HS-27A (cell line): ENCODE results near the gene CENPF.
"Not testable (repeated sequence)": the region's sequence is repeated elsewhere in the genome, so short reads cannot be mapped to it uniquely, and the experiment has no call there.

ENCODE experiments used
- DNase-seq: peaks from one replicate; pipeline ENCODE4 v3.0.0-alpha.2; 2012; ENCODE audit warnings: low read depth, missing footprints

The CENPF gene

DNA sequence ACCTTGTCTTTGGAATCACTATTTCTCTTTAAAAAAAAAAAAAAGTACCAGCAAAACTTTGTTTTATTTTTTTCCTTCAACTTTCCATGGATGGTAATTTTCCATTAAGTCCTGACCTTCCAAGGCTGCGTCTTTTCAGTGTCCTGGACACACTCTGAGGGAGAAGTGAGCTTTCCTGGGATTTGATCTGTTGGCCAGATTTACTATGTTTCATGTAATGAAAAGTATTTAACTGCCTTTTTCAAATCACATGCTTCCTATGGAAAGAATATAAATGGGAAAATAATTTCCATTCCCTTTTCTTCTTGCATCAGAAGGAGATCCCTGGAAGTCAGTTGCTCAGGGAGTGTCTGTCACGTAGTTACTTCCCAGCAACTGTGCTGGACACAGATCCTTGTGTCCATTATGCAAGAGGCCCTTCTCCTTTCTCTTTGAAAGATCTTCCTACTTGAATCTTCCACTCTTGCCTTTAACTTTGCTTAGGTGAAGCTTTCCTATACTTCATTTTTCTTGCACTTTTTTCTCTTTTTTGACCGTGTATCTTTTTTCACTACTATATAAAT lies 59.3 kb downstream of the CENPF start:
- DNase-seq: no peak

DNA sequence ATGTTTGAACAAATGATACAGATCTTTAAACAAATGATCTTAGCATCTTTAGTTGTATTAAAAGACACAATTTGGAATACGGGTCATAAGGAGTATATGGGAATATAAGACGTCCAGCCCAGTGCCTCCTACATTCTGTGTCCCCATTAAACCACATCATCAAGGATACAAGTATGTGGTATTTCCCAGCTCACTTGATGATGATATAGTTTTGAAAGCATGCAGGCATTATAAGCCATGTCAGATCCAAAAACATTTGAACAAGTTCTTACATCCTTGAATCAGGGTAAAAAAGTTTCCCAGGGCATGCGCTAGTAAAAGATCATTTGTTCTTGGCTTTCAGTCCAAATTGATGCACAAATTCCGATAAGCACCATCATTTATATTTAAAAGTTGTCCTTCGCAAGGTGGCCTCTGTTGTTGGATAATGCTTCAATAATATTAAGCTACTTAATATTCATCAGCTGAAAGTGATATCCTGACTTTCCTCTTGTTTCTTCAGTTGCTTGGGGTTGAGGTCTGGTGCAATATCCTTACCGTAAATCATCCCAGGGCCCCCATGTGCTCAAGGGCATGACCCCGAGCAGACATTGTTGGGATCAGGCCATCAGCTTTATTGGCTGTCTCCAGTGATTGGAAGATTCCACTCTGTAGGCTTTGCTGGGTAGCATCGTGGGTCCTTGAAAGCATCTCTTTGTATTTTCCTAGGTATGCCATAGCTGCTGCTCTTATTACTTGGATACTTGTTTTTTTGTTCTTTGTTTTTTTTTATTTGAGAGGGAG lies 61.8 kb downstream of the CENPF start:
- DNase-seq: no peak

DNA sequence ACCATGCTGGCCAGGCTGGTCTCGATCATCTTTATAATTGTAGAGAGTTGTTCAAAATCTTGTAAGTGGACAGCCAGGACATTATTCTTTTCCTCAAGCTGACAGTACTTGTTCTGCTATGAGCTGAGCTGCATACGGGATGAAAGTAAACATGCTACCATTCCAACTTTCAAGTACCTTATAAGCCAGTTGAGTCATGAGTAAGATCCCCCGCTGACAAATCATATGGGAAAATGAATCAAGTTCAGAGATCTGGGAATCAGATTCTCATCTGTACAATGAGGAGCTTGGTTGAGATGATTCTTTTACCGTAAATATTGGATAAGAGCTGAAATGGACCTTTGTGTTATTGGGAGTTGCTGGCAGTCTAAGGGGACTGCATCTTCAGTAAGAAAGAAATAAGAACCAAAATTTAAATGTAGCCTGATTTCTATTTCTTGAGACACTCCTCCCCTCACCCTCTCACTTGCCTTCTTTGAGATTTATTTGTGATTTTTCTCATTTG lies 62.7 kb downstream of the CENPF start:
- DNase-seq: no peak

DNA sequence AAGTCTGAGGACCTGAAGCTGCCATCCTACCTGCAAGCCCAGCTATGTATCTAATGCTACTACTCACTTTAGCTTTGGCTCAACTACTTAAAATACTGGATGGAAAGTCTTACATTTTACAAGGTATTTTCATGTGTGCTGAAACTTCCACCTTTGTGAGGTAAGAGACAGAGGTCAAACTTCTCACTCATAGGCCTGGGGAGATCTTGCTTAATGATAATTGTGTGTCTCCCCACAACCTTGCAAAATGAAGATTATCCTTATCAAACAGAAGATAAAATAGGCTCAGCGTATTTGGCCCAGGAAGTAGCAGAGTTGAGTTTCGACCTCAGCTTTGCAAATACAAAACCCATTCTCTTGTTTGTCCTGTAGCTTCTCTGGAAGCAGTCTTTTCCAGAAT lies 63.7 kb downstream of the CENPF start:
- no peak for DNase-seq

DNA sequence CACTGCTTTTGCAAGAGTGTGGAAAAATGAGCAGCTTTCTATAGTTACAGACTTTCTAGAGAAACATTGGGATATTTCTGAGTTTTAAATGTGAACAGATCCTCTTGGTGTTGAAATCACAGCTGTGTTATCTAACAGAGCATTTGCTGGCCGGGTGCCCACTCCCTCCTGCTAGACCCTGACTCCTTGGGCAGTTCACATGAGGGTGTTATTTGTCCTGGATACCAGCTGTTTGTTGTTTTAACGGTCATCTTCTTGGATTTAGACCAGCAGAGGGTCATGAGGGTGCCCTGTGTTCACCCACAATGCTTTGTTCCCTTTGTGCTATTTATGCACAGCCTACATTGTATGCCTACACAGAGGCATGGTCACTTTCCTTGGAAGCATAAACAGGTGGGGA lies 67.1 kb downstream of the CENPF start:
- DNase-seq: no peak

DNA sequence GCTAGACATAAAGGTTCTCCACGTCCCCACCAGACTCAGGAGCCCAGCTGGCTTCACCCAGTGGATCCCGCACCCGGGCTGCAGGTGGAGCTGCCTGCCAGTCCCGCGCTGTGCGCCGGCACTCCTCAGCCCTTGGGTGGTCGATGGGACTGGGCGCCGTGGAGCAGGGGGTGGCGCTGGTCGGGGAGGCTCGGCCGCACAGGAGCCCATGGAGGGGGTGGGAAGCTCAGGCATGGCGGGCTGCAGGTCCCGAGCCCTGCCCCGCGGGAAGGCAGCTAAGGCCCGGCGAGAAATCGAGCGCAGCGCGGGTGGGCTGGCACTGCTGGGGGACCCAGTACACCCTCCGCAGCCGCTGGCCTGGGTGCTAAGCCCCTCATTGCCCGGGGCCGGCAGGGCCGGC lies 70.0 kb downstream of the CENPF start:
- not testable (repeated sequence) for DNase-seq

DNA sequence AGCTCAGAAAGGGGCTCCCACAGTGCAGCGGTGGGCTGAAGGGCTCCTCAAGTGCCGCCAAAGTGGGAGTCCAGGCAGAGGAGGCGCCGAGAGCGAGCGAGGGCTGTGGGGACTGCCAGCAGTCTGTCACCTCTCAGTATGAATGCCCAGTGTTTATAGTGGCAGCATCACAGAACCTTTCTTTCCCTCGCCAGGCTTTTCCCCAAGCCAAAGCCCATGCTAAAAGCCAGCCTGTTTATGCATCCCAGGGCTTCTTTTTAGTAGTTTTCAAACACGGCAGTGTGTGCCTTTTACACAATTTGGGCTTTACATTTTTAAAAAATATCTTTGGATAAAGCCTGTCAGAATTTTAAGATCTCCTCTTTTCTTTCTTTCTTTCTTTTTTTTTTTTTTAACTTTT lies 70.6 kb downstream of the CENPF start:
- DNase-seq: no peak

DNA sequence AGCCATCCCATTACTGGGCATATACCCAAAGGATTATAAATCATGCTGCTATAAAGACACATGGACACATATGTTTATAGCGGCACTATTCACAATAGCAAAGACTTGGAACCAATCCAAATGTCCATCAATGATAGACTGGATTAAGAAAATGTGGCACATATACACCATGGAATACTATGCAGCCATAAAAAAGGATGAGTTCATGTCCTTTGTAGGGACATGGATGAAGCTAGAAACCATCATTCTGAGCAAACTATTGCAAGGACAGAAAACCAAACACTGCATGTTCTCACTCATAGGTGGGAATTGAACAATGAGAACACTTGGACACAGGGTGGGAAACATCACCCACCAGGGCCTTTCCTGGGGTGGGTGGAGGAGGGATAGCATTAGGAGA lies 72.5 kb downstream of the CENPF start:
- DNase-seq: not testable (repeated sequence)

DNA sequence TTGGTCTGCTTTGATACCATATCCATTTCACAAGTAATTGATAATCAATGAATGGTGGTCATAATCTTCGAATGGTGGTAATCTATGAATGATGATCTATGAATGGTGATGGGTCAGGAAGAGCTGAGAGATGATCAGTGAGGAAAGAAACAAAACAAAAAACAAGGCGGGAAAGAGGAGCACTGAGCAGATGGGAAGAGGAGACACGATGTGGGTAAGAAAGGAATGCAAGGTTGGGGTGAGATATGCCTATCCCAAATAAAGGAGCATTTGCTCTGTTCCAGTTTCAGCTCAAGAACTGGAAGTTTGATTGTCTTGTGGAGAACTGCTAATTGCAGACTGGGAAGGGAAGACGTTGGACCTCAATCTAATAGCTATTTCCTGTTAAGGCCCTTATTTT lies 73.8 kb downstream of the CENPF start:
- DNase-seq: no peak

DNA sequence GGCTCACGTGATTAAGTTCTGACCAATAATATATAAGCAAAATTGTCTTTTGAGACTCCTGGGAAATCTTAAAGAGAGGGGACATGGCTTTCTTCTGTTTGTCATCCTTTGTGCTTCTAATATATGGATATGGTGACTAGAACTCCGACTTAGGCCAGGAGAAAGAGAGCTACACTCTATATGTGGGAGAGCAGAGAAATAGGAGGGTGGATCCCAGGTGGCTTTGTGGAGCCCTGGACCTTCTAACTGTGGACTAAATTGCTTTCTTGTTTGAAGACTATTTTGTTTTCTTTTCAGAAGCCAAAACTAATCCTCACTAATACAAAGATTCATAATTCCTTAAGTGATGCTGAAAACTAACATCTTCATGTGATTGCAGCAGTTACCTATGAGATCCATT lies 75.0 kb downstream of the CENPF start:
- DNase-seq: no peak

DNA sequence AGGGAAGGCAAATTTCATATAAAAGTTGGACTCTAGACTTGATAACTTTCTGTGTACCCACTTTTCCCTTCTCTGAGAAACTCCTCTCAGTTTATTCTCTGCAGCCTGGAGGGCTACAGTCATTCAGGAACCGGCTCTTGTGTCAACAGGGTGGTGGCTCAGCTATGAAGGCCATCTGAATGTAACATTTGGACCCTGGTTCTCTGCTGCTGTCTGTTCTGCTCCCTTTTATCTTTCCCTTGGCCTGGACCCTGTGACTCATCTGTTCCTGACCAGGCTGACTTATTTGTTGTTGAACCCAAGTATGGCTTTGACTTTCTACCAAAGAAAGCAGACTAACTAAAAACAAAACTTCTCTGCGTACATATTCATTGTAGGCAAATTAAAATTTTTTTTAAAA lies 75.4 kb downstream of the CENPF start:
- DNase-seq: no peak

DNA sequence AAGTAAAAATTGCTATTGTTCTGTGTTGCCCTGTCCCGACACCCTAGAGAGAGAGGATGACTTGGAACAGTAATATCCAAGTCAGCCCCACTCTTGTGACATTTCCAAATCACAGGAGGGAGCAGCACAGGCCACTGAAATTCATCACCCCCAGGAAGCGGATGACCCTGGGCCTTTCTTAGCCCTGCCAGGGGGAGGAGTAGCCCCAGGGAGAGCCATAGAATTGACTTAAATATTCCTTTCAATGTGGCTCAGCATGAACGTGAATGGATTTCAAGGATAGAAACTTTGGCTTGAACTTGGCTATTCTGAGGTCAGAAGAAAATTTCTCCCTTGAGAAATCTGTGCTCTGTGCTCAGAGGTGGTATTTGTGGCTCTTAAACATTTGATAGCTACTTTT lies 80.6 kb downstream of the CENPF start:
- DNase-seq: no peak

DNA sequence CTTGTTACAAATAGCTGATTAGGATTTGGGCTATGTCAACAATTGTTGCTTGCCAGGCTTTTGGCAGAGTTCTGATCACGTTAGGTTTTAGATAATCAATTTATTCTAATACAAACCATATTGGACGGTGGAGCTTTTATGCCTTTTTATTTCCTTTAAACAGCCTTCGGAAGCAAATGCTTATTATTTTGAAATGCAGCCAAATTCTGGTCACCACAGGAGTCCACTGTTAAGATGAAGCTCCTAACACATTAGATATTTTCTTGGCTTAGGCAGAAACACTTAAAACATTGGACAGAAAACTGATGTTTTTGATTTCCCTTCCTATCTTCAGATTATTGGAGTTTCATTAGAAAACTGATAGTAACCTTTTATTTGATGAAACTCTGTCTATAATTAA lies 82.9 kb downstream of the CENPF start:
- DNase-seq: no peak

DNA sequence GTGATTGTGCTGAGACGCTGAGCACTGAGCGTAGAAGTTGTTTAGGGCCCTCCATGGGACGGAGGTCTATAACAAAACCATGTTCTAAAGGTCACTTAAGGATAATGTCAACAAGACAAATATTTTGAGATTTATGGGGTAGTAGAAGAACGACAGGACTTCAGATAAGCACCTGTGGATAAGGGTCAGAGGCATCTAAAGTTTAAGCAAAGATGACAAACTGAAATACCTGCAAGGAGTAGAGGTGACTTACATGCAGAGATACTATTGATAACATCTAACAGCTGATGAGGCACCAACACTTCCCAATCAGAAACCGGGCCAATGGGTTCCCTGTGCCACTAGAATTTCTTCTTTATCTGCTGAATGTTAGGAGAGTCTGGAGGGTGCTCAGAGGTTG lies 83.5 kb downstream of the CENPF start:
- DNase-seq: no peak

DNA sequence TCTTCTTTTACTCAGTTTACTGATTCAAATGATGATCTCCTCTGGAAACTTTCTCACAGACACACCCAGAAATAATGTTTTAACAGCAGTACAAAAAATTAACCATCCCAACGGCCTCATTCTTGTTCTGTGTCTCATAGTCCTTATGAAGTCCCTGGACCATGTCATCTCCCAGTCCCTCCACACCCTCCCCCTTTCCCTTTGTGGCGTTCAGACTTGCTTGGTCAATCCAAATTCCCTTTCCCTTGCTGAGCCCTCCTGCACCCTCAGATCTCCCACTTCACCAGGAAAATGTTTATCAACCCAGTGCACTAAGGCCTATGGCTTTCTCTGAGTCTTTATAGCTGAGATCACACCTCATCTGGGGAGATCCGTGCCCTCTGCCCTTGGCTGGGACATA lies 85.9 kb downstream of the CENPF start:
- no peak for DNase-seq

DNA sequence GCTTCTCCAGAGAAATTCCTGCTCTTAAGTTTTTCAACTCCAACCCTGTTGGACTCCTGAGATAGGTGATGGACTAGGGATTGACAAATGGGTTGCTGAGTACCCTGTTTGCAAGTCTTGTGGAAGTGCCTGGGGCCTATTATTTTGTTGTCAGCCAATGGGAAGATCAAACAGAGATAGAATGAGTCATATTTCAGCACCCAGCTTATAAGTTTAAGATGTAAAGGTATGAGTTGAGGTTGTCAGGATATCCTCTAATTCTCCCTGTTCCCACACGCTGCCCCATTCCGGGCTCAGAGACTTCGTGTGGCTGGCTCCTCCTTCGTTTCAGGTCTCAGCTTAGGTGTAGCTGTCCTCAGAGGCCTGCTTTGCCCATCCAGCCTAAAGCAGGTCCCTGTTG lies 91.8 kb downstream of the CENPF start:
- DNase-seq: no peak

DNA sequence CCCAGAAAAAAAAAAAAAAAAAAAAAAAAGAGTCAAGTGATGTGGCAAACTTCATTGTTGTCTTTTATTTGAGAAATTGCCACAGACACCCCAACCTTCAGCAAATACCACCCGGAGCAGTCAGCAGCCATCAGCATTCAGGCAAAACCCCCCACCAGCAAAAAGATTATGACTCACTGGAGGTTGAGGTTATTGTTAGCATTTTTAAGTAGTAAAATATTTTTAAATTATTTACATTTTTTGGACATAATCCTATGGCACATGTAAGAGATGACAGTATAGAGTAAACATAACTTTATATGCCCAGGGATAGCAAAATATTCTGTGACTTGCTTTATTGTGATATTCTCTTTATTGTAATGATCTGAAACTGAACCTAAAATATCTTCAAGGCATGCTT lies 95.6 kb downstream of the CENPF start:
- no peak for DNase-seq

DNA sequence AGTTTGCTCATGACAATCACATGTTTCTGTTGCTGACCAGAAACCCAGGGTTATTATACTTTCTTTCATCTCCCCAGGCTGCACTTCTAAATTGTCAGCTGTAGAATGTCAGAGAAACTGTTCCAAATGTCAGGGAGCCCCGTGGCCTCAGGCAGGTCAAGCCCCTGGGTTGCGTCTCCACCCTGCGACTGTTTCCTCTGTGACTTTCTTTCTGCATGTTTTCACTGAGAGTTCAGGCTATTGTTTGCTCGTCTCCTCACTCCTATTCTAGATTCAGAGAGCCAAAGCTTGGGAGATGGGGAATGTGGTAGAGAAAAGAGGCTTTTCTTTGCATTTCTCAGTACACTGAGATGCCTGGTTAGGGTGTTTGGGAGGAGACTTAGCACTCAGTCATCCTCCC lies 97.4 kb downstream of the CENPF start:
- no peak for DNase-seq

DNA sequence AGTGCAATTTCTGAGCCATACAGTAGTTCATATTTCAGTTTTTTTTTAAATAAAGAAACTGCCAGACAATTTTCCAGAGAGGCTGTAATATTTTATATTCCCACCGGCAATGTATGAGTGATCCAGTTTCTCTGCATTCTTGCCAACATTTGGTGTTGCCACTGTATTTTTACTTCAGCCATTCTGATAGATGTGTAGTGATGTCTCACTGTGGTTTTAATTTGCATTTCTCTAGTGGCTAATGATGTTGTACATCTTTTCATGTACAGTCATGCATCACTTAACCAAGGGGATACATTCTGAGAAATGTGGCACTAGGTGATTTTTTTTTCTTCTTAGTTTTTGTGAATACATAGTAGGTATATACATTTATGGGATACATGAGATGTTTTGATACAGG lies 99.6 kb downstream of the CENPF start:
- DNase-seq: no peak

DNA sequence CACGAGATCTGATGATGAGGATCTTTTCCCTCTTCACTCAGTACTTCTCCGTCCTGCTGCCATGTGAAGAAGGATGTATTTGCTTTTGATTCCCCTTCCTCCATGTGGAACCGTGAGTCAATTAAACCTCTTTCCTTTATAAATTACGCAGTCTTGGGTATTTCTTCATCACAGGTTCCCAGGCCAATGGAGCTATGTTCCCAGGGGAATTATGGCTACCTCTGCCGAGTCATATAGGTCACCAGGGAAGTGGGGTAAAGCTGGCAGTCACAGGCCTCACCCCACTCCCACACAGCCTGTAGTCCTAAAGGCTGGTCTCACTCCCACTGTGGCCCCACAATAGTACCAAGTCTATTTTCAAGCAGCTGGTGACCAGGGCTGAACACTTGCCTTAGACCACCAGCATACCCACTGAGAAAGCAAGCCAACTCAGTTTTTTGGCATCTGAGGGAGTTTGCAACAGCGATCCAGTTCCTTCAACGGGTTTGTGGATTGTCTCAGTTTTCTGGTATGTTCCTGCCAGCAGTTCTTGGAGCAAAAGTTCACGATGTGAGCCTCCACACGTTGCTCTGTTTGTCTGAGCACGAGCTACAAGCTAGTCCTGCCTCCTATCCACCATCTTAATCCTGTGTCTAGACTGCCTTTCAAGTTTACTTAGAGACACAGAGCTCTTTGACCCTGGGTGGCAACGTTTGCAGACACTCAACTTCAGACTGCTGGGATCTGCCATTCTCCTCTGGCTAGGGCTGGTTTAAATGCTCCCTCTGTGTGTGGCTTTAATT lies 104.5 kb downstream of the CENPF start:
- no peak for DNase-seq

DNA sequence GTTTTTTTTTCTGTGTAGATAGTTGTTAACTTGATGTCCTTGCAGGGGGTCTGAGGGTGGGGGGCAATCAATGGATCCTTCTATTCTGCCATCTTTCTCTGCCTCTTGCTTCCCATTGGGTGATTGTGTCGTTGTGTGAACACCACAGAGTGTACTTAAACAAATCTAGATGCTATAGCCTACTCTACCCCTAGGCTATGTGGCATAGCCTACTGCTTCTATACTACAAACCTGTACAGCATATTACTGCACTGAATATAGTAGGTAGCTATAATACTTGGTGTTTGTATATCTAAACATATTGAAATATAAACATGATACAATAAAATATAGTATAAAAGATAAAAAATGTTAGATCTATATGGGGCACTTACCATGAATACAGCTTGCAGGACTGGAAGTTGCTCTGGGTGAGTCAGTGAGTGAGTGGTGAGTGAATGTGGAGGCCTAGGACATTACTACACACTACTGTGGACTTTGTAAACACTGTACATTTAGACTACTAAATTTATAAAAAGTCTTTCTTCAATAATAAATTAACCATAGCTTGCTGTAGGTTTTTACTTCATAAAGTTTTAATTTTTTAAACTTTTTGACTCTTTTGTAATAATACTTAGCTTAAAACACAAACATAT lies 105.4 kb downstream of the CENPF start:
- no peak for DNase-seq

DNA sequence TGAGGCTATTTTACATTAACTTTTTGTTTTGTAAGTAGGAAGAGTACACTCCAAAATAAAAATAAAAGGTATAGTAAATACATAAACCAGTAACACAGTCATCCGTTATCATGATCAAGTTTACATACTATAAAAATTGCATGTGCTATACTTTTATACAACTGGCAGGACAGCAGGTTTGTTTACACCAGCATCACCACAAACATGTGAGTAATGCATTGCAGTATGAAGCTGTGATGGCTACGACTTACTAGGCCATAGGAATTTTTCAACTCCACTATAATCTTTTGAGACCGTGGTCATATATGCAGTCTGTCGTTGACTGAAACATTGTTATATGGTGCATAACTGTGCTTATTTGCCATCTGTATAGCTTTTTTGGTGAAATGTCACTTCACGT lies 106.2 kb downstream of the CENPF start:
- no peak for DNase-seq

DNA sequence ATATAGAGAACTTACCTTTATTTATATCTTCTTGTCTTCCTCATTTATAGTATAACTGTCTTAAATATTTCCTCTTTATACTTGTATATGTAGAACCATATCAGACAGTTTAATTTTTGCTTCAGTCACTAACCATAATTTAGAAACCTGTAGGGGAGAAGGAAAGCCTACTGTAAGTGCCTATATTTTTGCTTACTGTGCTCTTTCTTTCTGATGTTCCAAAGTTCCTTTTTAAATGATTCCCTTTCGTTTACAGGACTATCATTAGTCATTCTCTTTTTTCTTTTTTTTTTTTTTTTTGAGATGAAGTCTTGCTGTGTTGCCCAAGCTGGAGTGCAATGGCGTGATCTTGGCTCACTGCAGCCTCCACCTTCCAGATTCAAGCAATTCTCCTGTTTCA lies 109.7 kb downstream of the CENPF start:
- no peak for DNase-seq
